WI38 (cell line): ENCODE results near the gene SKA2.

Experiments
- H3K4me3 ChIP-seq: 2 replicates; pipeline ENCODE4 v1.5.1; 2011; ENCODE audit warnings: low read depth, mild to moderate bottlenecking, control low read depth, low read length
- CTCF ChIP-seq: IDR thresholded peaks from 2 replicates; pipeline ENCODE4 v1.5.1; 2012; ENCODE audit warnings: low read depth, mild to moderate bottlenecking, control low read depth, low read length

Gene SKA2

GRCh38 chr17:59131131-59131530, 23.9 kb downstream of the SKA2 start:
- H3K4me3 ChIP-seq: no peak overlapping the region
- TF ChIP-seq CTCF: no peak

- H3K4me3 ChIP-seq: no peak overlapping the region
- no peak for TF ChIP-seq CTCF
Measured at GRCh38 chr17:59129814-59130213, 25.2 kb downstream of the SKA2 start.

GRCh38 chr17:59126809-59127417, 28.1 kb downstream of the SKA2 start:
- H3K4me3 ChIP-seq: no peak overlapping the region
- TF ChIP-seq CTCF: no peak

- TF ChIP-seq CTCF: no peak
- H3K4me3 ChIP-seq: no peak overlapping the region
Measured at GRCh38 chr17:59124665-59125064, 30.3 kb downstream of the SKA2 start.

GRCh38 chr17:59121901-59122480, 33.0 kb downstream of the SKA2 start:
- H3K4me3 ChIP-seq: no peak overlapping the region
- no peak for TF ChIP-seq CTCF

GRCh38 chr17:59115474-59115873, 39.5 kb downstream of the SKA2 start:
- H3K4me3 ChIP-seq: no peak overlapping the region
- no peak for TF ChIP-seq CTCF

GRCh38 chr17:59111539-59111938, 43.4 kb downstream of the SKA2 start:
- no peak overlapping the region for H3K4me3 ChIP-seq
- TF ChIP-seq CTCF: no peak
